K562 (cell line): ENCODE measurements around the gene FHL1. TPM values are rescaled to one million over a fixed set of nuclear protein-coding genes. Genes with fewer than 3 reads are reported as not detected.

Experiments used
- ATAC-seq: fragments of 200-7000 bp; cut with Tn5 transposase; 3 replicates; pipeline ENCODE4 v1.9.1; 2020; ENCODE audit warnings: moderate library complexity
- BruUV-seq: library from RNA; stranded (reverse); fragments of 400-500 nt; replicated peaks from 2 replicates; lab custom pipeline; 2021; lab: Mats Ljungman, UMichigan
- CTCF ChIA-PET: fragments of 300-600 bp; formaldehyde crosslinking; extraction: SDS; loops from one replicate; lab custom pipeline; 2021; ENCODE audit warnings: low intra/inter-chr PET ratio; lab: Yijun Ruan, JAX
- POLR2A ChIA-PET: fragments of 300-600, 350-650 bp; sonication (Branson Sonifier 250); formaldehyde crosslinking; extraction: SDS; loops from one replicate; lab custom pipeline; 2021; ENCODE audit warnings: antibody characterized with exemption, inconsistent platforms; lab: Yijun Ruan, JAX
- DNase-seq, 4 experiments: peaks; one replicate each; pipeline versions ENCODE4 v3.0.0 to v3.0.0-alpha.2; 2011 to 2018; ENCODE audit warnings: low spot score in 3 of 4, mixed read lengths in 3 of 4; ENCODE audit errors: extremely low read depth in 1 of 4
- FAIRE-seq: peaks from 2 replicates; lab custom pipeline; 2011; peaks lifted over from hg19 to GRCh38; lab: Jason Lieb, UNC
- H2AFZ ChIP-seq: 2 replicates; pipeline ENCODE4 v1.6.0; 2011; ENCODE audit warnings: low read depth, low read length, control low read depth, inconsistent platforms
- H3K27ac ChIP-seq: fragments of 200-600 bp; 3 replicates; pipeline ENCODE4 v1.8.0; 2011; ENCODE audit warnings: low read depth, mild to moderate bottlenecking, control low read depth, inconsistent platforms, low read length, moderate library complexity, mixed read lengths; ENCODE audit errors: extremely low read depth
- H3K27me3 ChIP-seq, 2 experiments: fragments of 300-600 bp in 1 of 2; 2 replicates in 1 of 2; 3 replicates in 1 of 2; pipeline versions ENCODE4 v1.6.0 to v1.8.0; 2011; ENCODE audit warnings: inconsistent platforms in 2 of 2, low read length in 2 of 2, mild to moderate bottlenecking in 1 of 2, mixed read lengths in 1 of 2, moderate library complexity in 1 of 2; ENCODE audit not compliant: control insufficient read depth in 2 of 2, insufficient read depth in 2 of 2
- H3K36me3 ChIP-seq: fragments of 300-600 bp; 3 replicates; pipeline ENCODE4 v1.8.0; 2011; ENCODE audit warnings: mild to moderate bottlenecking, low read length, inconsistent platforms; ENCODE audit not compliant: control insufficient read depth, insufficient read depth
- H3K4me1 ChIP-seq, 2 experiments: fragments of 200-600 bp in 1 of 2; replicated peaks in 1 of 2; 2 replicates in 1 of 2; 3 replicates in 1 of 2; pipeline versions ENCODE4 v1.5.1 to v1.8.0; 2011; ENCODE audit warnings: inconsistent platforms in 2 of 2, low read length in 2 of 2, mild to moderate bottlenecking in 1 of 2, mixed read lengths in 1 of 2, moderate library complexity in 1 of 2; ENCODE audit not compliant: control insufficient read depth in 2 of 2, insufficient read depth in 2 of 2
- H3K4me2 ChIP-seq: 2 replicates; pipeline ENCODE4 v1.6.1; 2011; ENCODE audit warnings: low read length, control low read depth, inconsistent platforms, mixed read lengths; ENCODE audit not compliant: insufficient read depth
- H3K4me3 ChIP-seq: fragments of 200-600 bp; sonication (generic), shearing (Covaris generic); 2 replicates; pipeline ENCODE4 v1.5.1; 2016; ENCODE audit warnings: control low read depth, inconsistent platforms
- H3K79me2 ChIP-seq: fragments of 200-600 bp; 3 replicates; pipeline ENCODE4 v1.8.0; 2011; ENCODE audit warnings: low read length, inconsistent platforms; ENCODE audit not compliant: control insufficient read depth, insufficient read depth
- H3K9ac ChIP-seq, 2 experiments: 2 replicates each; pipeline versions ENCODE4 v1.6.0 to v1.6.1; 2011; ENCODE audit warnings: low read depth in 2 of 2, low read length in 2 of 2, control low read depth in 1 of 2, inconsistent platforms in 1 of 2, mild to moderate bottlenecking in 1 of 2, mixed read lengths in 1 of 2; ENCODE audit not compliant: insufficient read depth in 1 of 2
- H3K9me1 ChIP-seq: one replicate; pipeline ENCODE4 v1.6.0; 2011; ENCODE audit warnings: inconsistent platforms, mild to moderate bottlenecking, low read length, moderate library complexity; ENCODE audit not compliant: control insufficient read depth, insufficient read depth
- H3K9me3 ChIP-seq: replicated peaks from 2 replicates; pipeline ENCODE4 v1.5.1; 2011; ENCODE audit warnings: low read depth, low read length, inconsistent platforms; ENCODE audit not compliant: control insufficient read depth, insufficient read depth
- H4K20me1 ChIP-seq: replicated peaks from 2 replicates; pipeline ENCODE4 v1.6.1; 2011; ENCODE audit warnings: low read length, inconsistent platforms, mixed read lengths; ENCODE audit not compliant: control insufficient read depth, insufficient read depth
- FIP1L1 ChIP-seq: fragments of 200-400 bp; formaldehyde crosslinking; IDR thresholded peaks from 2 replicates; pipeline ENCODE4 v1.6.1; 2018; ENCODE audit warnings: mild to moderate bottlenecking, low read depth, low read length; ENCODE audit not compliant: poor library complexity, severe bottlenecking
- MBD2 ChIP-seq: sonication (generic); IDR thresholded peaks from 2 replicates; pipeline ENCODE4 v1.6.1; 2016; ENCODE audit warnings: low read depth, borderline replicate concordance
- NCOA1 ChIP-seq: fragments of 450-650 bp; IDR thresholded peaks from 2 replicates; pipeline ENCODE4 v1.6.1; 2016; ENCODE audit warnings: low read depth
- POLR3G ChIP-seq: IDR thresholded peaks from 2 replicates; pipeline ENCODE4 v1.6.1; 2011; ENCODE audit not compliant: insufficient read length, insufficient replicate concordance; ENCODE audit errors: extremely low read depth
- PTTG1 ChIP-seq: fragments of 450-650 bp; IDR thresholded peaks from 2 replicates; pipeline ENCODE4 v1.6.1; 2016; ENCODE audit warnings: low read depth, mild to moderate bottlenecking, missing genetic modification characterization, missing compliant biosample characterization
- WGBS: fragments of 100-300 bp; shearing (Covaris generic); methylation state at CpG from one replicate; pipeline ENCODE4 v1.1.6; 2016; ENCODE audit warnings: low coverage, mixed read lengths; ENCODE audit not compliant: insufficient coverage; ENCODE audit errors: missing lambda C conversion rate; 5-methylcytosine and 5-hydroxymethylcytosine counted together
- in situ Hi-C: fragments of 300-500 bp; cut with MboI; formaldehyde crosslinking; loops from 4 replicates; pipeline ENCODE4 v1.15.0; 2018; ENCODE audit warnings: inconsistent platforms, mixed read lengths
- intact Hi-C: fragments of 100-400 bp; cut with micrococcal nuclease; formaldehyde crosslinking; loops from 2 replicates; pipeline ENCODE4 v1.14.2; 2022
- polyA plus RNA-seq, 8 experiments: library from polyadenylated mRNA; depleted of rRNA in 4 of 8; stranded (reverse) in 5 of 8; unstranded in 3 of 8; fragments of >200 nt; fragmentation: Nextera tagmentation in 2 of 8; fragmentation: Illumina TruSeq in 1 of 8; extraction: Ambion mirVana in 2 of 8; extraction: Trizol in 1 of 8; gene quantifications; 2 replicates each; pipeline versions ENCODE4 v1.2.1 to v1.2.3, GENCODE V29; 2011 to 2014; ENCODE audit warnings: inconsistent platforms in 1 of 8, missing spikeins in 1 of 8
- total RNA-seq, 7 experiments: library from RNA; depleted of rRNA in 6 of 7; stranded (reverse); fragments of >200 nt in 6 of 7; fragmentation: Illumina TruSeq in 2 of 7; extraction: Trizol in 2 of 7; gene quantifications; 2 replicates each; pipeline versions ENCODE4 v1.2.1 to v1.2.3, GENCODE V29; 2011 to 2021; ENCODE audit warnings: low replicate concordance in 1 of 7
- TF ChIP-seq, protein P1 (sequence below): fragments of 450-650 bp; IDR thresholded peaks from 2 replicates; pipeline ENCODE4 v1.6.1; 2016; ENCODE audit warnings: mild to moderate bottlenecking, moderate library complexity

The FHL1 gene
- total and polyA plus RNA-seq, 9 of the 15 experiments (the other 6 are each of a cell fraction or from before 2014, with no cell fraction given), result 0.03 to 3.0 (median 0.13) TPM; not detected in 1

DNA sequence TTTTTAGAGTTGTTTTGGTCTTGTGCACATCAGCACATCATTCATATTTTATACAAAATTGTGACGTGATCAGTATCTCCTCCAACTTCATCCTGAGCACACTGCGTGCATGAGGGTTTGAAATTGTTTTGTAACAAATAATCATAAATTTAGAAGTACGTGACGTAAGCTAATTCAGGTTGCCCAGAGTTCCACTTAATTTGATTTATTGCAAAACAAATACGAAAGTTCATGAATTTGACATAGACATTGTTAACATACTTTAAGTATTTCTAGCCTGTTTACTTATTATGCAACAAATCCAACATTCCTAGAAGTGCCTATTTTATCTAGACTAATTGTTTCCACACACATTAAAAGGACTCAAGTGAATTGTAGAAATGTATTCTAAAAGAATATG, 55.6 kb downstream of the FHL1 start:
- no peak for FAIRE-seq
- Histone ChIP-seq H3K9ac (no peak overlapping the region), H2AFZ (no peak overlapping the region), H3K4me3 (no peak overlapping the region), H3K27ac (no peak overlapping the region), H3K4me2 (no peak overlapping the region), H3K36me3 (no peaks in the 10 kb centered on the region), H3K27me3 (peaks cover 2 to 34% of the 10 kb centered on the region in 2 experiments), H3K79me2 (no peaks in the 10 kb centered on the region), H3K9me3 (no peaks in the 10 kb centered on the region), H4K20me1 (no peaks in the 10 kb centered on the region), H3K9me1 (no peaks in the 10 kb centered on the region), H3K4me1 (no peaks in the 10 kb centered on the region)
- no TSS peak for BruUV-seq
- ChIA-PET POLR2A (interaction anchor here (0.8 kb wide), 1 partner anchor 18 kb away, joined by 3 read pairs; no protein-coding TSS in a partner anchor), CTCF (no interaction called here)
- 5% methylated on average over 5 of the region's 5 CpGs for WGBS
- intact Hi-C loops, result no loop called here
- in situ Hi-C loops, result no loop called here
- no peak for ATAC-seq
- DNase-seq, result no peak
- TF ChIP-seq POLR3G (no peak), NCOA1 (no peak), FIP1L1 (no peak), MBD2 (no peak)

DNA sequence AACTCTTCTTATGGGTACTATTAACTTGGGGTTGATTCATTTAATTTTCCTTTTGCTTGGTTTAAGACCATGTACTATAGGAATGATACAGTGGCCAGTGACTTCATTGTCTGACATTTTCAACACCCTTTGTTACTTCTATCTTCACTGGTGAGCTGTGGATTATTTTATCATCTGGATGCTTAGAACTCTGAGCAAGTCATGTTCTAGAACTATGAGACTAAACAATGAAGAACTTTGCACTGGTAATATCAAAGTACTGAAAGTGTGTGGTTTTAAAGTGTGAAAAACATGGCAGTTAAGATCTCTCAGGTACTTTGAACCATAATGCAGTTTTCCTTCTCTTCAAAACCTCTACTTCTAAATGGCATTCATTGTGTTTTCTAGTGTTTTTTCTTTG, 56.1 kb downstream of the FHL1 start:
- POLR2A ChIA-PET, result no interaction called here
- Histone ChIP-seq H3K4me2 (no peak overlapping the region), H3K4me1 (no peaks in the 10 kb centered on the region), H4K20me1 (no peaks in the 10 kb centered on the region), H3K4me3 (no peak overlapping the region), H3K9me1 (no peaks in the 10 kb centered on the region), H2AFZ (no peak overlapping the region), H3K27me3 (peaks cover 2 to 34% of the 10 kb centered on the region in 2 experiments), H3K9ac (no peak overlapping the region), H3K9me3 (no peaks in the 10 kb centered on the region), H3K79me2 (no peaks in the 10 kb centered on the region), H3K27ac (no peak overlapping the region), H3K36me3 (no peaks in the 10 kb centered on the region)
- intact Hi-C loops, result no loop called here
- BruUV-seq, result no TSS peak
- no peak for ATAC-seq
- in situ Hi-C loops, result no loop called here
- no peak for FAIRE-seq
- CTCF ChIA-PET, result no interaction called here
- no peak for DNase-seq
- no peak for TF ChIP-seq PTTG1 (tag)
- TF ChIP-seq, protein P1, sequence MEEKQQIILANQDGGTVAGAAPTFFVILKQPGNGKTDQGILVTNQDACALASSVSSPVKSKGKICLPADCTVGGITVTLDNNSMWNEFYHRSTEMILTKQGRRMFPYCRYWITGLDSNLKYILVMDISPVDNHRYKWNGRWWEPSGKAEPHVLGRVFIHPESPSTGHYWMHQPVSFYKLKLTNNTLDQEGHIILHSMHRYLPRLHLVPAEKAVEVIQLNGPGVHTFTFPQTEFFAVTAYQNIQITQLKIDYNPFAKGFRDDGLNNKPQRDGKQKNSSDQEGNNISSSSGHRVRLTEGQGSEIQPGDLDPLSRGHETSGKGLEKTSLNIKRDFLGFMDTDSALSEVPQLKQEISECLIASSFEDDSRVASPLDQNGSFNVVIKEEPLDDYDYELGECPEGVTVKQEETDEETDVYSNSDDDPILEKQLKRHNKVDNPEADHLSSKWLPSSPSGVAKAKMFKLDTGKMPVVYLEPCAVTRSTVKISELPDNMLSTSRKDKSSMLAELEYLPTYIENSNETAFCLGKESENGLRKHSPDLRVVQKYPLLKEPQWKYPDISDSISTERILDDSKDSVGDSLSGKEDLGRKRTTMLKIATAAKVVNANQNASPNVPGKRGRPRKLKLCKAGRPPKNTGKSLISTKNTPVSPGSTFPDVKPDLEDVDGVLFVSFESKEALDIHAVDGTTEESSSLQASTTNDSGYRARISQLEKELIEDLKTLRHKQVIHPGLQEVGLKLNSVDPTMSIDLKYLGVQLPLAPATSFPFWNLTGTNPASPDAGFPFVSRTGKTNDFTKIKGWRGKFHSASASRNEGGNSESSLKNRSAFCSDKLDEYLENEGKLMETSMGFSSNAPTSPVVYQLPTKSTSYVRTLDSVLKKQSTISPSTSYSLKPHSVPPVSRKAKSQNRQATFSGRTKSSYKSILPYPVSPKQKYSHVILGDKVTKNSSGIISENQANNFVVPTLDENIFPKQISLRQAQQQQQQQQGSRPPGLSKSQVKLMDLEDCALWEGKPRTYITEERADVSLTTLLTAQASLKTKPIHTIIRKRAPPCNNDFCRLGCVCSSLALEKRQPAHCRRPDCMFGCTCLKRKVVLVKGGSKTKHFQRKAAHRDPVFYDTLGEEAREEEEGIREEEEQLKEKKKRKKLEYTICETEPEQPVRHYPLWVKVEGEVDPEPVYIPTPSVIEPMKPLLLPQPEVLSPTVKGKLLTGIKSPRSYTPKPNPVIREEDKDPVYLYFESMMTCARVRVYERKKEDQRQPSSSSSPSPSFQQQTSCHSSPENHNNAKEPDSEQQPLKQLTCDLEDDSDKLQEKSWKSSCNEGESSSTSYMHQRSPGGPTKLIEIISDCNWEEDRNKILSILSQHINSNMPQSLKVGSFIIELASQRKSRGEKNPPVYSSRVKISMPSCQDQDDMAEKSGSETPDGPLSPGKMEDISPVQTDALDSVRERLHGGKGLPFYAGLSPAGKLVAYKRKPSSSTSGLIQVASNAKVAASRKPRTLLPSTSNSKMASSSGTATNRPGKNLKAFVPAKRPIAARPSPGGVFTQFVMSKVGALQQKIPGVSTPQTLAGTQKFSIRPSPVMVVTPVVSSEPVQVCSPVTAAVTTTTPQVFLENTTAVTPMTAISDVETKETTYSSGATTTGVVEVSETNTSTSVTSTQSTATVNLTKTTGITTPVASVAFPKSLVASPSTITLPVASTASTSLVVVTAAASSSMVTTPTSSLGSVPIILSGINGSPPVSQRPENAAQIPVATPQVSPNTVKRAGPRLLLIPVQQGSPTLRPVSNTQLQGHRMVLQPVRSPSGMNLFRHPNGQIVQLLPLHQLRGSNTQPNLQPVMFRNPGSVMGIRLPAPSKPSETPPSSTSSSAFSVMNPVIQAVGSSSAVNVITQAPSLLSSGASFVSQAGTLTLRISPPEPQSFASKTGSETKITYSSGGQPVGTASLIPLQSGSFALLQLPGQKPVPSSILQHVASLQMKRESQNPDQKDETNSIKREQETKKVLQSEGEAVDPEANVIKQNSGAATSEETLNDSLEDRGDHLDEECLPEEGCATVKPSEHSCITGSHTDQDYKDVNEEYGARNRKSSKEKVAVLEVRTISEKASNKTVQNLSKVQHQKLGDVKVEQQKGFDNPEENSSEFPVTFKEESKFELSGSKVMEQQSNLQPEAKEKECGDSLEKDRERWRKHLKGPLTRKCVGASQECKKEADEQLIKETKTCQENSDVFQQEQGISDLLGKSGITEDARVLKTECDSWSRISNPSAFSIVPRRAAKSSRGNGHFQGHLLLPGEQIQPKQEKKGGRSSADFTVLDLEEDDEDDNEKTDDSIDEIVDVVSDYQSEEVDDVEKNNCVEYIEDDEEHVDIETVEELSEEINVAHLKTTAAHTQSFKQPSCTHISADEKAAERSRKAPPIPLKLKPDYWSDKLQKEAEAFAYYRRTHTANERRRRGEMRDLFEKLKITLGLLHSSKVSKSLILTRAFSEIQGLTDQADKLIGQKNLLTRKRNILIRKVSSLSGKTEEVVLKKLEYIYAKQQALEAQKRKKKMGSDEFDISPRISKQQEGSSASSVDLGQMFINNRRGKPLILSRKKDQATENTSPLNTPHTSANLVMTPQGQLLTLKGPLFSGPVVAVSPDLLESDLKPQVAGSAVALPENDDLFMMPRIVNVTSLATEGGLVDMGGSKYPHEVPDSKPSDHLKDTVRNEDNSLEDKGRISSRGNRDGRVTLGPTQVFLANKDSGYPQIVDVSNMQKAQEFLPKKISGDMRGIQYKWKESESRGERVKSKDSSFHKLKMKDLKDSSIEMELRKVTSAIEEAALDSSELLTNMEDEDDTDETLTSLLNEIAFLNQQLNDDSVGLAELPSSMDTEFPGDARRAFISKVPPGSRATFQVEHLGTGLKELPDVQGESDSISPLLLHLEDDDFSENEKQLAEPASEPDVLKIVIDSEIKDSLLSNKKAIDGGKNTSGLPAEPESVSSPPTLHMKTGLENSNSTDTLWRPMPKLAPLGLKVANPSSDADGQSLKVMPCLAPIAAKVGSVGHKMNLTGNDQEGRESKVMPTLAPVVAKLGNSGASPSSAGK, result no peak
